HCT116 (cell line): ENCODE results near the gene DDX24.

Source experiments
- ATF3 ChIP-seq: IDR thresholded peaks from 2 replicates; pipeline ENCODE4 v1.6.1; 2012
- EGR1 ChIP-seq: IDR thresholded peaks from 2 replicates; pipeline ENCODE4 v1.6.1; 2012; ENCODE audit warnings: low read depth
- EZH2 ChIP-seq: fragments of 200-600 bp; sonication (generic); IDR thresholded peaks from 2 replicates; pipeline ENCODE4 v1.6.1; 2017; ENCODE audit warnings: antibody characterized with exemption, mixed run types
- EZH2phosphoT487 ChIP-seq: fragments of 200-600 bp; IDR thresholded peaks from 2 replicates; pipeline ENCODE4 v1.6.1; 2018; ENCODE audit warnings: antibody characterized with exemption, borderline replicate concordance
- POLR2A ChIP-seq: IDR thresholded peaks from 2 replicates; pipeline ENCODE4 v1.7.0; 2011; ENCODE audit warnings: borderline replicate concordance; ENCODE audit not compliant: insufficient read depth, insufficient read length; ENCODE audit errors: extremely low read depth
- POLR2AphosphoS5 ChIP-seq: IDR thresholded peaks from 2 replicates; pipeline ENCODE4 v1.6.1; 2011; ENCODE audit warnings: mild to moderate bottlenecking, low read depth, low read length, moderate library complexity
- RAD21 ChIP-seq: IDR thresholded peaks from 2 replicates; pipeline ENCODE4 v1.6.1; 2012; ENCODE audit warnings: low read depth, mild to moderate bottlenecking
- TCF7L2 ChIP-seq: IDR thresholded peaks from 2 replicates; pipeline ENCODE4 v1.7.0; 2011; ENCODE audit warnings: borderline replicate concordance, inconsistent platforms; ENCODE audit not compliant: insufficient read depth, insufficient read length; ENCODE audit errors: extremely low read depth
- YY1 ChIP-seq: IDR thresholded peaks from 2 replicates; pipeline ENCODE4 v1.6.1; 2011; ENCODE audit warnings: low read length, low read depth, moderate library complexity, mild to moderate bottlenecking; ENCODE audit not compliant: insufficient replicate concordance; ENCODE audit errors: extremely low read depth
- TF ChIP-seq, protein P1 (sequence below), 3 experiments: fragments of 200-600 bp in 1 of 3; sonication (generic) in 1 of 3; IDR thresholded peaks in 2 of 3; conservative IDR thresholded peaks in 1 of 3; 2 replicates each; pipeline ENCODE4 v1.5.1; 2012 to 2017; ENCODE audit warnings: low read depth in 2 of 3, low read length in 2 of 3, antibody characterized with exemption in 1 of 3, borderline replicate concordance in 1 of 3, control low read depth in 1 of 3, mild to moderate bottlenecking in 1 of 3, mixed read lengths in 1 of 3, mixed run types in 1 of 3, moderate library complexity in 1 of 3; ENCODE audit not compliant: insufficient read depth in 1 of 3

GRCh38 chr14:94043111-94043755 lies 37.8 kb downstream of the DDX24 start:
- TF ChIP-seq, protein P1, sequence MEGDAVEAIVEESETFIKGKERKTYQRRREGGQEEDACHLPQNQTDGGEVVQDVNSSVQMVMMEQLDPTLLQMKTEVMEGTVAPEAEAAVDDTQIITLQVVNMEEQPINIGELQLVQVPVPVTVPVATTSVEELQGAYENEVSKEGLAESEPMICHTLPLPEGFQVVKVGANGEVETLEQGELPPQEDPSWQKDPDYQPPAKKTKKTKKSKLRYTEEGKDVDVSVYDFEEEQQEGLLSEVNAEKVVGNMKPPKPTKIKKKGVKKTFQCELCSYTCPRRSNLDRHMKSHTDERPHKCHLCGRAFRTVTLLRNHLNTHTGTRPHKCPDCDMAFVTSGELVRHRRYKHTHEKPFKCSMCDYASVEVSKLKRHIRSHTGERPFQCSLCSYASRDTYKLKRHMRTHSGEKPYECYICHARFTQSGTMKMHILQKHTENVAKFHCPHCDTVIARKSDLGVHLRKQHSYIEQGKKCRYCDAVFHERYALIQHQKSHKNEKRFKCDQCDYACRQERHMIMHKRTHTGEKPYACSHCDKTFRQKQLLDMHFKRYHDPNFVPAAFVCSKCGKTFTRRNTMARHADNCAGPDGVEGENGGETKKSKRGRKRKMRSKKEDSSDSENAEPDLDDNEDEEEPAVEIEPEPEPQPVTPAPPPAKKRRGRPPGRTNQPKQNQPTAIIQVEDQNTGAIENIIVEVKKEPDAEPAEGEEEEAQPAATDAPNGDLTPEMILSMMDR (IDR thresholded peaks at IDR 0.05 in 2 of 3, conservative IDR thresholded peaks at IDR 0.05 in 1 of 3; ENCODE audit: borderline replicate concordance in 1 of 3, insufficient read depth in 1 of 3, low read depth in 2 of 3, low read length in 2 of 3): no peak
- TF ChIP-seq POLR2AphosphoS5: no peak
- TF ChIP-seq EZH2phosphoT487: no peak
- TF ChIP-seq RAD21: no peak
- no peak for TF ChIP-seq POLR2A
- no peak for TF ChIP-seq TCF7L2
- no peak for TF ChIP-seq YY1
- TF ChIP-seq EGR1: no peak
- TF ChIP-seq EZH2: no peak
- no peak for TF ChIP-seq ATF3
